Tibial artery (tissue), 4 donors: ENCODE results near the gene GNG7.

Experiments
- DNase-seq, 2 donors: peaks; one replicate each; pipeline ENCODE4 v3.0.0-alpha.2; 2019
- H3K27ac ChIP-seq, 2 donors: fragments of 200-600 bp; sonication (generic) in 1 of 2; 1 replicate in 1 of 2; 2 replicates in 1 of 2; pipeline ENCODE4 v1.5.1; 2018 to 2019; ENCODE audit warnings: mild to moderate bottlenecking in 1 of 2
- H3K27me3 ChIP-seq, 2 donors: fragments of 200-600 bp; sonication (generic) in 1 of 2; one replicate each; pipeline versions ENCODE4 v1.5.1 to v1.6.0; 2016 to 2019
- H3K36me3 ChIP-seq, 3 donors: fragments of 200-600 bp; sonication (generic) in 2 of 3; one replicate each; pipeline ENCODE4 v1.5.1; 2016 to 2019; ENCODE audit warnings: mild to moderate bottlenecking in 2 of 3
- H3K4me1 ChIP-seq, 4 donors: fragments of 200-600 bp; sonication (generic) in 2 of 4; 1 replicate in 3 of 4; 2 replicates in 1 of 4; pipeline ENCODE4 v1.5.1; 2016 to 2019
- H3K4me3 ChIP-seq, 2 donors: fragments of 200-600 bp; sonication (generic) in 1 of 2; 1 replicate in 1 of 2; 2 replicates in 1 of 2; pipeline ENCODE4 v1.5.1; 2018 to 2019; ENCODE audit warnings: mild to moderate bottlenecking in 2 of 2
- H3K9me3 ChIP-seq, 3 donors: fragments of 200-600 bp; sonication (generic) in 1 of 3; one replicate each; pipeline ENCODE4 v1.5.1; 2016 to 2019
- intact Hi-C: fragments of 100-400 bp; cut with DNase I; formaldehyde crosslinking; loops from one replicate; pipeline ENCODE4 v1.15.0; 2023; ENCODE audit warnings: low total_unique reads
- TF ChIP-seq, protein P1 (sequence below), 2 experiments: fragments of 200-600 bp in 1 of 2; fragments of 450-650 bp in 1 of 2; IDR thresholded peaks; one replicate each; pipeline ENCODE4 v1.5.1; 2017 to 2019; ENCODE audit warnings: antibody characterized with exemption in 2 of 2, mild to moderate bottlenecking in 1 of 2, moderate library complexity in 1 of 2

Gene GNG7

DNA sequence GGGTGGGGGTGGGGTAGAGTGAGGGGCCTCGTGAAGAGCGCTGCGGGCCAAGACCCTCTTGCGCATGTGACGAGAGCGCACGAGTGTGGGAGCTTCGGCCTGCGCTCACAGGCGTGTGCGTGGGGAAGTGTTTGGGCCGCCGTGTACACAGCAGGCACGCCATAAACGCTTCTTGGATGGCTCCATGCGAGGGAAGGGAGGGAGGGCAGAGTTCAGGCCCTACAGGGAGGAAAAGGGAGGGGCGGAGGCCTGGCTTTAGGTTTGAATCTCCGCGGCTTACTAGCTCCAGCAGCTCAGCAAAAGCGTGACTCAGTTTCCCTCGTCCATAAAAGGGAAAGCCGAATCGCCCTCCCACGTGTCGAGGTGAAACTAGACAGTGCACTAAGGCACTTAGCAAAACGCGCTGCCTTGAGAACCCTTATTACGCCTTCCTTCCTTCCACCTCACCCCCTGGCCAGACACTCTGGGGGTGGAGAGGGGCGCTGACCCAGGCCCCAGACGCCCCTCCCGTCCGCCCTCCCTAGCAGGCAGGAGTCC lies 214.0 kb downstream of the GNG7 start:
- no peaks in the 10 kb centered on the region for H3K27me3 ChIP-seq
- TF ChIP-seq, protein P1, sequence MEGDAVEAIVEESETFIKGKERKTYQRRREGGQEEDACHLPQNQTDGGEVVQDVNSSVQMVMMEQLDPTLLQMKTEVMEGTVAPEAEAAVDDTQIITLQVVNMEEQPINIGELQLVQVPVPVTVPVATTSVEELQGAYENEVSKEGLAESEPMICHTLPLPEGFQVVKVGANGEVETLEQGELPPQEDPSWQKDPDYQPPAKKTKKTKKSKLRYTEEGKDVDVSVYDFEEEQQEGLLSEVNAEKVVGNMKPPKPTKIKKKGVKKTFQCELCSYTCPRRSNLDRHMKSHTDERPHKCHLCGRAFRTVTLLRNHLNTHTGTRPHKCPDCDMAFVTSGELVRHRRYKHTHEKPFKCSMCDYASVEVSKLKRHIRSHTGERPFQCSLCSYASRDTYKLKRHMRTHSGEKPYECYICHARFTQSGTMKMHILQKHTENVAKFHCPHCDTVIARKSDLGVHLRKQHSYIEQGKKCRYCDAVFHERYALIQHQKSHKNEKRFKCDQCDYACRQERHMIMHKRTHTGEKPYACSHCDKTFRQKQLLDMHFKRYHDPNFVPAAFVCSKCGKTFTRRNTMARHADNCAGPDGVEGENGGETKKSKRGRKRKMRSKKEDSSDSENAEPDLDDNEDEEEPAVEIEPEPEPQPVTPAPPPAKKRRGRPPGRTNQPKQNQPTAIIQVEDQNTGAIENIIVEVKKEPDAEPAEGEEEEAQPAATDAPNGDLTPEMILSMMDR (IDR thresholded peaks at IDR 0.05) = no peak
- DNase-seq = no peak
- no peaks in the 10 kb centered on the region for H3K36me3 ChIP-seq
- peaks cover 0 to 44% (median 29%) of the 10 kb centered on the region in 4 donors for H3K4me1 ChIP-seq
- peak overlapping the region; percentile 60 to 64 for H3K27ac ChIP-seq
- intact Hi-C loops = no loop called here
- H3K4me3 ChIP-seq = peak overlapping the region; percentile 51 to 64
- peaks cover 0 to 2% (median 0%) of the 10 kb centered on the region in 3 donors for H3K9me3 ChIP-seq

DNA sequence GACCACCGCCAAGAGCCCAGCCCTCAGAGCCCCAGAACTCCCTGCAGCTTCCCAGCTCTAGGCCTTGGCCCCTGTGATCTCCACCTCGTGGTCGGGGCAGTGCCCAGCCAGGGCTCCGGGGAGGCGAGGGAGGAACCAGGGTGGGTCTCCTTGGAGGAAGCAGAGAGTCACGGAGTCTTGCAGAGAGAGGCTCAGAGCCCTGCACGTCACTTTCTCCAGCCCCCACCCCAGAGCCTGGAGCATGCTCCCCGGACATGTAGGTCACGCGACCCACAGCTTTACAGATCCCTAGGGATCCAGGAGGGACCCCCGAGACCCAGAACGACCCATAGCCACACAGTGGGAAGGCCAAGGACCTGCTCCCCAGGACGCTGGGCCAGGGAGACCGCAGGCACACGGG lies 214.7 kb downstream of the GNG7 start:
- H3K4me3 ChIP-seq = no peak overlapping the region
- H3K9me3 ChIP-seq = peaks cover 0 to 8% (median 4%) of the 10 kb centered on the region in 3 donors
- H3K4me1 ChIP-seq = peaks cover 0 to 44% (median 29%) of the 10 kb centered on the region in 4 donors
- TF ChIP-seq, protein P1 (IDR thresholded peaks at IDR 0.05) = no peak
- no peaks in the 10 kb centered on the region for H3K36me3 ChIP-seq
- peak in 1 of 2 donors; percentile 76 for DNase-seq
- peak overlapping the region; percentile 60 to 64 for H3K27ac ChIP-seq
- no peaks in the 10 kb centered on the region for H3K27me3 ChIP-seq
- intact Hi-C loops = no loop called here

DNA sequence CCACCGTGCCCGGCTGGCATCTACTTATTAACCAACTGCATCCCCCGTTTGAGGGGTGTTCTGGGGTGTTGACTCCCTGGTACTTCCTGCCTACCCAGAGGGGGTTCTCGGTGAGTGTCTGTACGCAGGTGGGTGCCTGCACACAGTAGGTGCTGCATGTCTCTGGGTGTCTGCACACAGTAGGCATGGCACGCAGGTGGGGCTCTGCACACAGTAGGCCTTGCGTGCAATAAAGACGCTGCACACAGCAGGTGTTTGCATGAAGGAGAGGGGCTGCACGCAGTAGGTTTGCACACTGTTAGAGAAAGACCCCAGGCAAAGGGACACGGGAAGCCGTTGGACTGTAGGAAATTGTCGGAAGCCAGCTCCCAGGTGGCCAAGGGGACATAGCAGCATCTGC lies 215.4 kb downstream of the GNG7 start:
- Histone ChIP-seq H3K4me1 (peaks cover 0 to 44% (median 29%) of the 10 kb centered on the region in 4 donors), H3K9me3 (peaks cover 0 to 14% (median 9%) of the 10 kb centered on the region in 3 donors), H3K27ac (no peak overlapping the region), H3K27me3 (no peaks in the 10 kb centered on the region), H3K36me3 (no peaks in the 10 kb centered on the region), H3K4me3 (no peak overlapping the region)
- no peak for DNase-seq
- intact Hi-C loops = no loop called here
- TF ChIP-seq, protein P1 (IDR thresholded peaks at IDR 0.05) = no peak

DNA sequence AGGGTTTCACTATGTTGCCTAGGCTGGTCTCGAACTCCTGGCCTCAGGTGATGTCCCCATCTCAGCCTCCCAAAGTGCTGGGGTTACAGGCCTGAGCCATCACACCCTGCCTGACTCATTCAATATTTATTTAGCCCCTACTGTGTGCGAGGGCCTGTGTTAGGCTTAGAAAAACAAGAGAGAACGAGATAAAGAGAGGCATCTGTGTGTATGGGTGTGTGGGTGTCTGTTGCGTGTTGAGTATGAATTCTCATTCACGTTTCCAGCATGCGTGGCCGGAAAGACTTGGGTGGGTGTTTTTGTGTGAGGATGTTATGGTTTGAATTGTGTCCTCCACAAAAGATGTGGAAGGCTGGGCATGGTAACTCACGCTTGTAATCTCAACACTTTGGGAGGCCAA lies 217.1 kb downstream of the GNG7 start:
- Histone ChIP-seq H3K27ac (no peak overlapping the region), H3K4me1 (peaks cover 0 to 29% (median 20%) of the 10 kb centered on the region in 4 donors), H3K4me3 (no peak overlapping the region), H3K9me3 (peaks cover 0 to 14% (median 9%) of the 10 kb centered on the region in 3 donors), H3K27me3 (no peaks in the 10 kb centered on the region), H3K36me3 (no peaks in the 10 kb centered on the region)
- no peak for DNase-seq
- intact Hi-C loops = no loop called here
- TF ChIP-seq, protein P1 (IDR thresholded peaks at IDR 0.05) = no peak

DNA sequence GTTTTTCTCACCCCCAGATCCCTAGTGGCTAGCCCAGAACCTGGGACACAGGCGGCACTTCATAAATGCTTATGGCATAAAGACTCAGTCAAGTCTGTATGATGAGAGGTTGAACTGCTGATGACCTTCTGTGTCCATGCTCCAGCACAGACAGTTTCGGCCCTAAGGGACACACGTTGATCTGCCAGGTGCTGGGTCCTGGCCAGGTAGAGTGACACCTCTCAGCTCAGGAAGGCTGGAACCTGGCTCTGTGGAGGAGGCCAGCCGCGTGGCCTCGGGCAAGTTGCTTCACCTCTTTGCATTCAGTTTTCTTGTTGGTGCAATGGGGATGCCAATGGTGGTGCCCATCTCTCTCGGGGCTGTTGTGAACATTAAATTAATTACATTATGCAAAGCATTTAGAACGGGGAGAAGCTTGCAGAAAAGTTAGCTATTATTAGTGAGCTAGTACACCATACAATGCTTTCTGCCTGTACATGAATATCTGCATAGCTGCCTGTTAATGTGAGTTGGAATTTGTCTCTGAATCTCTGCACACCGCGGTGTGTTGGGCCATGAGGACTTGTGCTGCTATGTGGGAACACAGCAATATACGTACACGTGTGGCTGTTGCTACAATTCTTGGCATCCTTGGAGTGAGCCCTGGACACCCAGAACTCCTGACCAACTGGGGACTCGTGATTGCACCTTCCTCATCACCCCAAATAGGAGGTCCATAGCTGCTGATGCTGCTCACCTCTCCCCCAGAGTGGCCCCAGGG lies 218.1 kb downstream of the GNG7 start:
- TF ChIP-seq, protein P1 (IDR thresholded peaks at IDR 0.05) = no peak
- peaks cover under 1 to 23% (median 17%) of the 10 kb centered on the region in 4 donors for H3K4me1 ChIP-seq

More for the DNA sequence above, 218.1 kb downstream of the GNG7 start:
- no peak overlapping the region for H3K4me3 ChIP-seq
- no peak for DNase-seq
- intact Hi-C loops = no loop called here
- H3K9me3 ChIP-seq = peaks cover 0 to 14% (median 9%) of the 10 kb centered on the region in 3 donors
- no peaks in the 10 kb centered on the region for H3K27me3 ChIP-seq
- H3K27ac ChIP-seq = no peak overlapping the region
- H3K36me3 ChIP-seq = no peaks in the 10 kb centered on the region
